ENCODE data around the gene NEIL3.

The NEIL3 gene

GRCh38 chr4:177271915-177272766, 37.5 kb upstream of the NEIL3 start:
- DNase-seq: peak in 1 of 3 donors; percentile 15

DNA sequence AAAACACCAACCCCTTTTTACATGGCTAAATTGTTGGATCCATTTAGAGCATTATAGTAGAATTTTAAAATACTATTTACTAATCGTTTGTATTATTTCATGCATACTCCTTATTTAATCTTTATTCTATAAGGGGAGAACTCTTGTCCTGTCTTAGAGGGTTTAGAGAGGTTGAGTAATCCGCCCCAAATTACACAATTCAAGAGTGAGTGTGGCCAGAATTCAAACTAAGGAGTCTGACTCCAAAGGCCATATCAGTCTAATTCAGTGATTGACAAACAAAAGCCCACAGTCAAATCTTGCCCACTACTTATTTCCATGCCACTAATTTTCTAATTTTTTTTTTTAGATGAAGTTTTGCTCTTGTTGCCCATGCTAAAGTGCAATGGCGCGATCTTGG, 33.7 kb upstream of the NEIL3 start:
- Histone ChIP-seq H3K9me3 (ENCODE audit: control extremely low read depth in 1 of 5, control insufficient read depth in 4 of 5, insufficient read depth in 2 of 5, low read depth in 1 of 5, low read length in 4 of 5) (peaks cover 0 to 3% (median 0%) of the 10 kb centered on the region in 5 experiments), H3K4me1 (ENCODE audit: control extremely low read depth in 1 of 4, control insufficient read depth in 4 of 4, insufficient read depth in 4 of 4, low read length in 3 of 4) (no peaks in the 10 kb centered on the region), H3K27me3 (replicated peaks in 2 of 5; ENCODE audit: control insufficient read depth in 4 of 5, insufficient read depth in 5 of 5, low read length in 4 of 5) (no peaks in the 10 kb centered on the region), H3K27ac (ENCODE audit: insufficient read depth in 1 of 2, low read depth in 1 of 2, low read length in 2 of 2, poor library complexity in 1 of 2, severe bottlenecking in 2 of 2) (no peak overlapping the region), H3K36me3 (ENCODE audit: control insufficient read depth in 4 of 4, insufficient read depth in 4 of 4, low read length in 3 of 4) (no peaks in the 10 kb centered on the region), H3K4me3 (ENCODE audit: control insufficient read depth in 1 of 7, extremely low read depth in 1 of 7, insufficient read depth in 4 of 7, low read depth in 2 of 7, low read length in 6 of 7) (no peak overlapping the region)
- no peak for DNase-seq
- WGBS (ENCODE audit: insufficient coverage): 100% methylated on average over 2 of the region's 4 CpGs
- POLR2A ChIA-PET: no interaction called here
- CTCF ChIA-PET: no interaction called here

More at GRCh38 chr4:177271915-177272766, 37.5 kb upstream of the NEIL3 start:
- Histone ChIP-seq H3K9me3 (ENCODE audit: control extremely low read depth in 1 of 5, control insufficient read depth in 4 of 5, insufficient read depth in 2 of 5, low read depth in 1 of 5, low read length in 4 of 5) (peaks cover 0 to 3% (median 0%) of the 10 kb centered on the region in 5 experiments), H3K4me1 (ENCODE audit: control extremely low read depth in 1 of 4, control insufficient read depth in 4 of 4, insufficient read depth in 4 of 4, low read length in 3 of 4) (no peaks in the 10 kb centered on the region), H3K4me3 (ENCODE audit: control insufficient read depth in 1 of 7, extremely low read depth in 1 of 7, insufficient read depth in 4 of 7, low read depth in 2 of 7, low read length in 6 of 7) (no peak overlapping the region), H3K27ac (ENCODE audit: insufficient read depth in 1 of 2, low read depth in 1 of 2, low read length in 2 of 2, poor library complexity in 1 of 2, severe bottlenecking in 2 of 2) (no peak overlapping the region), H3K36me3 (ENCODE audit: control insufficient read depth in 4 of 4, insufficient read depth in 4 of 4, low read length in 3 of 4) (no peaks in the 10 kb centered on the region), H3K27me3 (replicated peaks in 2 of 5; ENCODE audit: control insufficient read depth in 4 of 5, insufficient read depth in 5 of 5, low read length in 4 of 5) (no peaks in the 10 kb centered on the region)
- ChIA-PET POLR2A (no interaction called here), CTCF (no interaction called here)
- 91% methylated on average over 7 of the region's 10 CpGs for WGBS (ENCODE audit: insufficient coverage)

GRCh38 chr4:177281351-177281909, 28.2 kb upstream of the NEIL3 start:
- Histone ChIP-seq H3K36me3 (ENCODE audit: control insufficient read depth in 4 of 4, insufficient read depth in 4 of 4, low read length in 3 of 4) (no peaks in the 10 kb centered on the region), H3K4me3 (ENCODE audit: control insufficient read depth in 1 of 7, extremely low read depth in 1 of 7, insufficient read depth in 4 of 7, low read depth in 2 of 7, low read length in 6 of 7) (no peak overlapping the region), H3K27ac (ENCODE audit: insufficient read depth in 1 of 2, low read depth in 1 of 2, low read length in 2 of 2, poor library complexity in 1 of 2, severe bottlenecking in 2 of 2) (no peak overlapping the region), H3K27me3 (replicated peaks in 2 of 5; ENCODE audit: control insufficient read depth in 4 of 5, insufficient read depth in 5 of 5, low read length in 4 of 5) (no peaks in the 10 kb centered on the region), H3K9me3 (ENCODE audit: control extremely low read depth in 1 of 5, control insufficient read depth in 4 of 5, insufficient read depth in 2 of 5, low read depth in 1 of 5, low read length in 4 of 5) (no peaks in the 10 kb centered on the region), H3K4me1 (ENCODE audit: control extremely low read depth in 1 of 4, control insufficient read depth in 4 of 4, insufficient read depth in 4 of 4, low read length in 3 of 4) (no peaks in the 10 kb centered on the region)
- CTCF ChIA-PET: interaction anchor here (1.5 to 1.9 kb wide), 2 partner anchors 20 to 61 kb away, joined by 4 to 6 read pairs; no protein-coding TSS in a partner anchor
- POLR2A ChIA-PET: no interaction called here
- DNase-seq: no peak
- 100% methylated on average over 2 of the region's 4 CpGs for whole genome bisulfite sequencing (ENCODE audit: insufficient coverage)

- no peaks in the 10 kb centered on the region for H3K4me1 ChIP-seq (ENCODE audit: control extremely low read depth in 1 of 4, control insufficient read depth in 4 of 4, insufficient read depth in 4 of 4, low read length in 3 of 4)
- H3K9me3 ChIP-seq (ENCODE audit: control extremely low read depth in 1 of 5, control insufficient read depth in 4 of 5, insufficient read depth in 2 of 5, low read depth in 1 of 5, low read length in 4 of 5): no peaks in the 10 kb centered on the region
- H3K36me3 ChIP-seq (ENCODE audit: control insufficient read depth in 4 of 4, insufficient read depth in 4 of 4, low read length in 3 of 4): no peaks in the 10 kb centered on the region
- ChIA-PET CTCF (interaction anchor here (1.5 to 1.9 kb wide), 2 partner anchors 21 to 60 kb away, joined by 4 to 6 read pairs; no protein-coding TSS in a partner anchor), POLR2A (no interaction called here)
- H3K4me3 ChIP-seq (ENCODE audit: control insufficient read depth in 1 of 7, extremely low read depth in 1 of 7, insufficient read depth in 4 of 7, low read depth in 2 of 7, low read length in 6 of 7): no peak overlapping the region
- WGBS (ENCODE audit: insufficient coverage): 100% methylated on average over 3 of the region's 5 CpGs
- no peak for DNase-seq
- no peak overlapping the region for H3K27ac ChIP-seq (ENCODE audit: insufficient read depth in 1 of 2, low read depth in 1 of 2, low read length in 2 of 2, poor library complexity in 1 of 2, severe bottlenecking in 2 of 2)
- H3K27me3 ChIP-seq (replicated peaks in 2 of 5; ENCODE audit: control insufficient read depth in 4 of 5, insufficient read depth in 5 of 5, low read length in 4 of 5): no peaks in the 10 kb centered on the region
These were observed 27.3 kb upstream of the NEIL3 start for GRCh38 chr4:177282284-177282835.

- CTCF ChIA-PET: interaction anchor here (1.9 kb wide), 1 partner anchor 22 kb away, joined by 4 read pairs; no protein-coding TSS in a partner anchor
- H3K36me3 ChIP-seq (ENCODE audit: control insufficient read depth in 4 of 4, insufficient read depth in 4 of 4, low read length in 3 of 4): no peaks in the 10 kb centered on the region
- H3K4me1 ChIP-seq (ENCODE audit: control extremely low read depth in 1 of 4, control insufficient read depth in 4 of 4, insufficient read depth in 4 of 4, low read length in 3 of 4): no peaks in the 10 kb centered on the region
- 100% methylated on average over 2 of the region's 2 CpGs for WGBS (ENCODE audit: insufficient coverage)
- no peak overlapping the region for H3K27ac ChIP-seq (ENCODE audit: insufficient read depth in 1 of 2, low read depth in 1 of 2, low read length in 2 of 2, poor library complexity in 1 of 2, severe bottlenecking in 2 of 2)
- H3K27me3 ChIP-seq (replicated peaks in 2 of 5; ENCODE audit: control insufficient read depth in 4 of 5, insufficient read depth in 5 of 5, low read length in 4 of 5): no peaks in the 10 kb centered on the region
- no peaks in the 10 kb centered on the region for H3K9me3 ChIP-seq (ENCODE audit: control extremely low read depth in 1 of 5, control insufficient read depth in 4 of 5, insufficient read depth in 2 of 5, low read depth in 1 of 5, low read length in 4 of 5)
- POLR2A ChIA-PET: no interaction called here
- no peak for DNase-seq
- no peak overlapping the region for H3K4me3 ChIP-seq (ENCODE audit: control insufficient read depth in 1 of 7, extremely low read depth in 1 of 7, insufficient read depth in 4 of 7, low read depth in 2 of 7, low read length in 6 of 7)
These were observed 26.5 kb upstream of the NEIL3 start for GRCh38 chr4:177283167-177283566.

- Histone ChIP-seq H3K9me3 (ENCODE audit: control extremely low read depth in 1 of 5, control insufficient read depth in 4 of 5, insufficient read depth in 2 of 5, low read depth in 1 of 5, low read length in 4 of 5) (no peaks in the 10 kb centered on the region), H3K27ac (ENCODE audit: insufficient read depth in 1 of 2, low read depth in 1 of 2, low read length in 2 of 2, poor library complexity in 1 of 2, severe bottlenecking in 2 of 2) (no peak overlapping the region), H3K36me3 (ENCODE audit: control insufficient read depth in 4 of 4, insufficient read depth in 4 of 4, low read length in 3 of 4) (no peaks in the 10 kb centered on the region), H3K27me3 (replicated peaks in 2 of 5; ENCODE audit: control insufficient read depth in 4 of 5, insufficient read depth in 5 of 5, low read length in 4 of 5) (no peaks in the 10 kb centered on the region), H3K4me1 (ENCODE audit: control extremely low read depth in 1 of 4, control insufficient read depth in 4 of 4, insufficient read depth in 4 of 4, low read length in 3 of 4) (no peaks in the 10 kb centered on the region), H3K4me3 (ENCODE audit: control insufficient read depth in 1 of 7, extremely low read depth in 1 of 7, insufficient read depth in 4 of 7, low read depth in 2 of 7, low read length in 6 of 7) (no peak overlapping the region)
- POLR2A ChIA-PET: no interaction called here
- CTCF ChIA-PET: interaction anchor here (0.6 kb wide), 1 partner anchor 11 kb away, joined by 5 read pairs; no protein-coding TSS in a partner anchor
- 95% methylated on average over 4 of the region's 6 CpGs for WGBS (ENCODE audit: insufficient coverage)
- DNase-seq: no peak
These were observed 23.7 kb upstream of the NEIL3 start for GRCh38 chr4:177285953-177286352.

DNA sequence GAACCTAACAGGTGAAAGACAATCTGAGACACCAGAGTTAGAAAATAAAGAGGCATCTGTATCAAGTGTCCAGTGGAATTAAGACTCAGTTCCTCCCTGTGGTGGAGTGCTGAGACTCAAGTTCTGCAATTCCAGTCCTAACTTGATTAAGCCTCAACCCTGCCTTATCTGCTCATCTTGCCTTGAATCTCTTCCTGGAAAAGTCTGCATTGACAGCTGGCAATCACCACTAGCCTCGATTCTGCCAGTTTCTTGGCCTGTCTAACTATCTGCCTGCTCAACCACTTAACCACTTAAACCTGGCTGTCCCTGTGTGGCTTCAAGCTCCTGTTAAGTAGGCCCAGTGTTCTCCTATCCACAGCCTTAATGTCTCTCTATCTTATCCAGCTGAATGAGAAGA, 22.4 kb upstream of the NEIL3 start:
- Histone ChIP-seq H3K4me3 (ENCODE audit: control insufficient read depth in 1 of 7, extremely low read depth in 1 of 7, insufficient read depth in 4 of 7, low read depth in 2 of 7, low read length in 6 of 7) (no peak overlapping the region), H3K27me3 (replicated peaks in 2 of 5; ENCODE audit: control insufficient read depth in 4 of 5, insufficient read depth in 5 of 5, low read length in 4 of 5) (no peaks in the 10 kb centered on the region), H3K36me3 (ENCODE audit: control insufficient read depth in 4 of 4, insufficient read depth in 4 of 4, low read length in 3 of 4) (no peaks in the 10 kb centered on the region), H3K9me3 (ENCODE audit: control extremely low read depth in 1 of 5, control insufficient read depth in 4 of 5, insufficient read depth in 2 of 5, low read depth in 1 of 5, low read length in 4 of 5) (no peaks in the 10 kb centered on the region), H3K27ac (ENCODE audit: insufficient read depth in 1 of 2, low read depth in 1 of 2, low read length in 2 of 2, poor library complexity in 1 of 2, severe bottlenecking in 2 of 2) (no peak overlapping the region), H3K4me1 (ENCODE audit: control extremely low read depth in 1 of 4, control insufficient read depth in 4 of 4, insufficient read depth in 4 of 4, low read length in 3 of 4) (no peaks in the 10 kb centered on the region)
- ChIA-PET CTCF (no interaction called here), POLR2A (no interaction called here)
- no peak for DNase-seq
- 0% methylated on average over 1 of the region's 1 CpG for WGBS (ENCODE audit: insufficient coverage)
